HCT116 (cell line): ENCODE data around the gene EVI5. TPM values are rescaled to one million over a fixed set of nuclear protein-coding genes. Genes with fewer than 3 reads are reported as not detected.

Experiments used
- ATAC-seq: fragments of 200-7000 bp; cut with Tn5 transposase; 2 replicates; pipeline ENCODE4 v1.9.1; 2020; ENCODE audit warnings: mild to moderate bottlenecking, moderate library complexity
- BruUV-seq: library from RNA; stranded (reverse); fragments of 400-500 nt; replicated peaks from 2 replicates; lab custom pipeline; 2021; lab: Mats Ljungman, UMichigan
- CTCF ChIA-PET: fragments of 300-600 bp; sonication (Branson Sonifier 250); formaldehyde crosslinking; loops from one replicate; lab custom pipeline; 2021; ENCODE audit warnings: antibody characterized with exemption; lab: Charles Lee
- POLR2A ChIA-PET: fragments of 300-600, 350-600 bp; sonication (Branson Sonifier 250); formaldehyde crosslinking; loops from one replicate; lab custom pipeline; 2021; ENCODE audit warnings: antibody characterized with exemption; lab: Charles Lee
- RAD21 ChIA-PET, 2 experiments: fragments of 300-600 bp; sonication (Branson Sonifier 250); formaldehyde crosslinking; loops; one replicate each; lab custom pipeline; 2023; ENCODE audit warnings: low total read pairs in 2 of 2; ENCODE audit not compliant: uncharacterized antibody in 2 of 2, unreplicated experiment in 2 of 2, low non-redundant PET in 1 of 2; lab: Charles Lee
- DNase-seq: peaks from one replicate; pipeline ENCODE4 v3.0.0-alpha.2; 2010; ENCODE audit warnings: low read depth, low spot score
- H2AFZ ChIP-seq: fragments of 200-600 bp; shearing (Covaris generic), sonication (generic); 2 replicates; pipeline ENCODE4 v1.6.1; 2017; ENCODE audit warnings: low read depth, mixed run types, mixed read lengths, antibody characterized with exemption, low read length; ENCODE audit not compliant: poor library complexity, severe bottlenecking
- H3K27ac ChIP-seq: 2 replicates; pipeline ENCODE4 v1.5.1; 2012; ENCODE audit warnings: low read depth, low read length
- H3K27me3 ChIP-seq: fragments of 200-600 bp; sonication (generic); 2 replicates; pipeline ENCODE4 v1.6.1; 2016; ENCODE audit warnings: mixed run types, low read length, mixed read lengths; ENCODE audit not compliant: insufficient read depth
- H3K36me3 ChIP-seq, 2 experiments: fragments of 200-500 bp in 1 of 2; fragments of 200-600 bp in 1 of 2; sonication (Bioruptor generic) in 1 of 2; sonication (generic) in 1 of 2; 2 replicates each; pipeline versions ENCODE4 v1.5.1 to v1.6.1; 2014 to 2016; ENCODE audit warnings: low read length in 2 of 2, inconsistent platforms in 1 of 2, mixed read lengths in 1 of 2, mixed run types in 1 of 2; ENCODE audit not compliant: insufficient read depth in 2 of 2, control insufficient read depth in 1 of 2
- H3K4me1 ChIP-seq, 2 experiments: fragments of 200-600 bp in 1 of 2; sonication (generic) in 1 of 2; 2 replicates each; pipeline versions ENCODE4 v1.5.1 to v1.6.1; 2012 to 2017; ENCODE audit warnings: low read length in 2 of 2, inconsistent platforms in 1 of 2, mild to moderate bottlenecking in 1 of 2, mixed read lengths in 1 of 2, mixed run types in 1 of 2, moderate library complexity in 1 of 2; ENCODE audit not compliant: insufficient read depth in 2 of 2, control insufficient read depth in 1 of 2
- H3K4me2 ChIP-seq: fragments of 200-600 bp; sonication (generic); 2 replicates; pipeline ENCODE4 v1.6.1; 2017; ENCODE audit warnings: mixed run types, low read length, mixed read lengths
- H3K4me3 ChIP-seq, 2 experiments: fragments of 200-600 bp in 1 of 2; sonication (generic) in 1 of 2; replicated peaks in 1 of 2; 2 replicates each; pipeline ENCODE4 v1.5.1; 2011 to 2016; ENCODE audit warnings: low read length in 2 of 2, control low read depth in 1 of 2, low read depth in 1 of 2, mild to moderate bottlenecking in 1 of 2, mixed read lengths in 1 of 2, mixed run types in 1 of 2
- H3K79me2 ChIP-seq: fragments of 200-600 bp; sonication (generic); 2 replicates; pipeline ENCODE4 v1.6.1; 2017; ENCODE audit warnings: mild to moderate bottlenecking, mixed run types, low read length, moderate library complexity, mixed read lengths; ENCODE audit not compliant: insufficient read depth
- H3K9ac ChIP-seq: fragments of 200-600 bp; sonication (generic); 2 replicates; pipeline ENCODE4 v1.6.1; 2016; ENCODE audit warnings: low read length, mixed read lengths
- H3K9me2 ChIP-seq: fragments of 200-600 bp; sonication (generic), shearing (Covaris generic); 2 replicates; pipeline ENCODE4 v1.6.1; 2017; ENCODE audit warnings: mixed run types, mild to moderate bottlenecking, moderate library complexity; ENCODE audit not compliant: insufficient read depth
- H3K9me3 ChIP-seq, 2 experiments: fragments of 200-500 bp in 1 of 2; fragments of 200-600 bp in 1 of 2; sonication (Bioruptor generic) in 1 of 2; sonication (generic) in 1 of 2; 2 replicates each; pipeline ENCODE4 v1.6.1; 2014 to 2017; ENCODE audit warnings: low read length in 2 of 2, mixed read lengths in 2 of 2, inconsistent platforms in 1 of 2, low read depth in 1 of 2, mild to moderate bottlenecking in 1 of 2, mixed run types in 1 of 2, moderate library complexity in 1 of 2; ENCODE audit not compliant: control insufficient read depth in 1 of 2, insufficient read depth in 1 of 2
- H4K20me1 ChIP-seq: fragments of 200-600 bp; sonication (generic), shearing (Covaris generic); 2 replicates; pipeline ENCODE4 v1.6.1; 2017; ENCODE audit warnings: mixed run types, mild to moderate bottlenecking, moderate library complexity; ENCODE audit not compliant: insufficient read depth
- ATF3 ChIP-seq: IDR thresholded peaks from 2 replicates; pipeline ENCODE4 v1.6.1; 2012
- CBX3 ChIP-seq: IDR thresholded peaks from 2 replicates; pipeline ENCODE4 v1.6.1; 2012; ENCODE audit warnings: low read depth
- CEBPB ChIP-seq: IDR thresholded peaks from 2 replicates; pipeline ENCODE4 v1.6.1; 2012; ENCODE audit warnings: low read depth
- CTCF ChIP-seq, 3 experiments: fragments of 200-600 bp in 1 of 3; sonication (generic) in 1 of 3; IDR thresholded peaks in 2 of 3; conservative IDR thresholded peaks in 1 of 3; 2 replicates each; pipeline ENCODE4 v1.5.1; 2012 to 2017; ENCODE audit warnings: low read depth in 2 of 3, low read length in 2 of 3, antibody characterized with exemption in 1 of 3, borderline replicate concordance in 1 of 3, control low read depth in 1 of 3, mild to moderate bottlenecking in 1 of 3, mixed read lengths in 1 of 3, mixed run types in 1 of 3, moderate library complexity in 1 of 3; ENCODE audit not compliant: insufficient read depth in 1 of 3
- EGR1 ChIP-seq: IDR thresholded peaks from 2 replicates; pipeline ENCODE4 v1.6.1; 2012; ENCODE audit warnings: low read depth
- ELF1 ChIP-seq: IDR thresholded peaks from 2 replicates; pipeline ENCODE4 v1.6.1; 2012; ENCODE audit warnings: low read depth, borderline replicate concordance
- EZH2 ChIP-seq: fragments of 200-600 bp; sonication (generic); IDR thresholded peaks from 2 replicates; pipeline ENCODE4 v1.6.1; 2017; ENCODE audit warnings: antibody characterized with exemption, mixed run types
- EZH2phosphoT487 ChIP-seq: fragments of 200-600 bp; IDR thresholded peaks from 2 replicates; pipeline ENCODE4 v1.6.1; 2018; ENCODE audit warnings: antibody characterized with exemption, borderline replicate concordance
- MAX ChIP-seq: IDR thresholded peaks from 2 replicates; pipeline ENCODE4 v1.6.1; 2012
- POLR2A ChIP-seq: IDR thresholded peaks from 2 replicates; pipeline ENCODE4 v1.7.0; 2011; ENCODE audit warnings: borderline replicate concordance; ENCODE audit not compliant: insufficient read depth, insufficient read length; ENCODE audit errors: extremely low read depth
- POLR2AphosphoS5 ChIP-seq: IDR thresholded peaks from 2 replicates; pipeline ENCODE4 v1.6.1; 2011; ENCODE audit warnings: mild to moderate bottlenecking, low read depth, low read length, moderate library complexity
- RAD21 ChIP-seq: IDR thresholded peaks from 2 replicates; pipeline ENCODE4 v1.6.1; 2012; ENCODE audit warnings: low read depth, mild to moderate bottlenecking
- SP1 ChIP-seq: IDR thresholded peaks from 2 replicates; pipeline ENCODE4 v1.6.1; 2012; ENCODE audit warnings: low read depth
- TCF7L2 ChIP-seq: IDR thresholded peaks from 2 replicates; pipeline ENCODE4 v1.7.0; 2011; ENCODE audit warnings: borderline replicate concordance, inconsistent platforms; ENCODE audit not compliant: insufficient read depth, insufficient read length; ENCODE audit errors: extremely low read depth
- YY1 ChIP-seq: IDR thresholded peaks from 2 replicates; pipeline ENCODE4 v1.6.1; 2011; ENCODE audit warnings: low read length, low read depth, moderate library complexity, mild to moderate bottlenecking; ENCODE audit not compliant: insufficient replicate concordance; ENCODE audit errors: extremely low read depth
- ZNF274 ChIP-seq: fragments of 200-500 bp; sonication (Bioruptor generic); IDR thresholded peaks from 2 replicates; pipeline ENCODE4 v1.6.1; 2014; ENCODE audit warnings: mild to moderate bottlenecking, low read depth, low read length, inconsistent platforms
- intact Hi-C: fragments of 100-400 bp; cut with micrococcal nuclease; formaldehyde crosslinking; loops from 2 replicates; pipeline ENCODE4 v1.10.0; 2022
- total RNA-seq: library from RNA; stranded (reverse); gene quantifications from one replicate; pipeline ENCODE4 v1.2.1, GENCODE V29; 2021; ENCODE audit not compliant: unreplicated experiment
- TF ChIP-seq, protein P1 (sequence below): IDR thresholded peaks from 2 replicates; pipeline ENCODE4 v1.6.1; 2012; ENCODE audit warnings: low read depth

EVI5 gene
- total RNA-seq, 1 experiment from 2014 or later, result 21.8 TPM

- H2AFZ ChIP-seq, result no peak overlapping the region
- no TSS peak for BruUV-seq
- H3K4me3 ChIP-seq, result no peak overlapping the region
- no peaks in the 10 kb centered on the region for H4K20me1 ChIP-seq
- H3K9ac ChIP-seq, result no peak overlapping the region
- H3K9me2 ChIP-seq, result no peaks in the 10 kb centered on the region
- CTCF ChIA-PET, result interaction anchor here (0.6 kb wide), 1 partner anchor 52 kb away, joined by 4 read pairs; no protein-coding TSS in a partner anchor
- TF ChIP-seq EZH2 (no peak), TCF7L2 (no peak), CTCF (IDR thresholded peaks at IDR 0.05 in 2 of 3, conservative IDR thresholded peaks at IDR 0.05 in 1 of 3; ENCODE audit: borderline replicate concordance in 1 of 3, insufficient read depth in 1 of 3, low read depth in 2 of 3, low read length in 2 of 3) (no peak), EZH2phosphoT487 (no peak), ATF3 (no peak), RAD21 (no peak), EGR1 (no peak), SP1 (no peak), MAX (no peak), POLR2A (no peak), ZNF274 (no peak), YY1 (no peak), CEBPB (no peak), ELF1 (no peak), CBX3 (no peak), POLR2AphosphoS5 (no peak)
- TF ChIP-seq, protein P1, sequence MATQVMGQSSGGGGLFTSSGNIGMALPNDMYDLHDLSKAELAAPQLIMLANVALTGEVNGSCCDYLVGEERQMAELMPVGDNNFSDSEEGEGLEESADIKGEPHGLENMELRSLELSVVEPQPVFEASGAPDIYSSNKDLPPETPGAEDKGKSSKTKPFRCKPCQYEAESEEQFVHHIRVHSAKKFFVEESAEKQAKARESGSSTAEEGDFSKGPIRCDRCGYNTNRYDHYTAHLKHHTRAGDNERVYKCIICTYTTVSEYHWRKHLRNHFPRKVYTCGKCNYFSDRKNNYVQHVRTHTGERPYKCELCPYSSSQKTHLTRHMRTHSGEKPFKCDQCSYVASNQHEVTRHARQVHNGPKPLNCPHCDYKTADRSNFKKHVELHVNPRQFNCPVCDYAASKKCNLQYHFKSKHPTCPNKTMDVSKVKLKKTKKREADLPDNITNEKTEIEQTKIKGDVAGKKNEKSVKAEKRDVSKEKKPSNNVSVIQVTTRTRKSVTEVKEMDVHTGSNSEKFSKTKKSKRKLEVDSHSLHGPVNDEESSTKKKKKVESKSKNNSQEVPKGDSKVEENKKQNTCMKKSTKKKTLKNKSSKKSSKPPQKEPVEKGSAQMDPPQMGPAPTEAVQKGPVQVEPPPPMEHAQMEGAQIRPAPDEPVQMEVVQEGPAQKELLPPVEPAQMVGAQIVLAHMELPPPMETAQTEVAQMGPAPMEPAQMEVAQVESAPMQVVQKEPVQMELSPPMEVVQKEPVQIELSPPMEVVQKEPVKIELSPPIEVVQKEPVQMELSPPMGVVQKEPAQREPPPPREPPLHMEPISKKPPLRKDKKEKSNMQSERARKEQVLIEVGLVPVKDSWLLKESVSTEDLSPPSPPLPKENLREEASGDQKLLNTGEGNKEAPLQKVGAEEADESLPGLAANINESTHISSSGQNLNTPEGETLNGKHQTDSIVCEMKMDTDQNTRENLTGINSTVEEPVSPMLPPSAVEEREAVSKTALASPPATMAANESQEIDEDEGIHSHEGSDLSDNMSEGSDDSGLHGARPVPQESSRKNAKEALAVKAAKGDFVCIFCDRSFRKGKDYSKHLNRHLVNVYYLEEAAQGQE, result no peak
- TF ChIP-seq, all 23 proteins: peak for 0
- Histone ChIP-seq H3K79me2 (no peaks in the 10 kb centered on the region), H3K27me3 (no peaks in the 10 kb centered on the region), H3K9me3 (no peaks in the 10 kb centered on the region), H3K36me3 (no peaks in the 10 kb centered on the region), H3K4me1 (no peaks in the 10 kb centered on the region), H3K27ac (no peak overlapping the region), H3K4me2 (no peak overlapping the region)
- ChIA-PET POLR2A (no interaction called here), RAD21 (interaction anchor here in 1 of 2 experiments (0.6 kb wide), 1 partner anchor 324 kb away, joined by 5 read pairs; no protein-coding TSS in a partner anchor)
- intact Hi-C loops, result no loop called here
- no peak for ATAC-seq
- DNase-seq, result no peak
Observed at GRCh38 chr1:92503043-92503925, 281.6 kb downstream of the EVI5 start.
